DMS53 treated with DMSO at 0.1 percent for 48 hours (cell line): ENCODE data around the gene SST.
"Not testable (repeated sequence)": the region's sequence is repeated elsewhere in the genome, so short reads cannot be mapped to it uniquely, and the experiment has no call there.

Source experiments
- DNase-seq: peaks from one replicate; lab custom pipeline; 2025; ENCODE audit not compliant: unreplicated experiment; lab: John Stamatoyannopoulos, UW

SST gene

GRCh38 chr3:187684880-187685279, 14.7 kb upstream of the SST start:
- no peak for DNase-seq

- no peak for DNase-seq
These were observed 14.2 kb upstream of the SST start for GRCh38 chr3:187684444-187684843.

DNA sequence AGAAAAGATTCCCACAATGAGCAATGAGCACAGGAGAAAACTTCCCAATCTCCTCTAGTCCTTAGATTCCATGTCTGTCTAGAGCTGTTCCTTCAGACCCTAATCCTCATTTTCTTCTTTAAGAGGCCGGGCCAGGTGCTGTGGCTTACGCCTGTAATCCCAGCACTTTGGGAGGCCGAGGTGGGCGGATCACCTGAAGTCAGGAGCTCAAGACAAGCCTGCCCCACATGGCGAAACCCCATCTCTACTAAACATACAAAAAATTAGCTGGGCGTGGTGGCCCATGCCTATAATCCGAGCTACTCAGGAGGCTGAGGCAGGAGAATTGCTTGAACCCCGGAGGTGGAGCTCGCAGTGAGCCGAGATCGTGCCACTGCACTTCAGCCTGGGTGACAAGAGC, 11.6 kb upstream of the SST start:
- not testable (repeated sequence) for DNase-seq

DNA sequence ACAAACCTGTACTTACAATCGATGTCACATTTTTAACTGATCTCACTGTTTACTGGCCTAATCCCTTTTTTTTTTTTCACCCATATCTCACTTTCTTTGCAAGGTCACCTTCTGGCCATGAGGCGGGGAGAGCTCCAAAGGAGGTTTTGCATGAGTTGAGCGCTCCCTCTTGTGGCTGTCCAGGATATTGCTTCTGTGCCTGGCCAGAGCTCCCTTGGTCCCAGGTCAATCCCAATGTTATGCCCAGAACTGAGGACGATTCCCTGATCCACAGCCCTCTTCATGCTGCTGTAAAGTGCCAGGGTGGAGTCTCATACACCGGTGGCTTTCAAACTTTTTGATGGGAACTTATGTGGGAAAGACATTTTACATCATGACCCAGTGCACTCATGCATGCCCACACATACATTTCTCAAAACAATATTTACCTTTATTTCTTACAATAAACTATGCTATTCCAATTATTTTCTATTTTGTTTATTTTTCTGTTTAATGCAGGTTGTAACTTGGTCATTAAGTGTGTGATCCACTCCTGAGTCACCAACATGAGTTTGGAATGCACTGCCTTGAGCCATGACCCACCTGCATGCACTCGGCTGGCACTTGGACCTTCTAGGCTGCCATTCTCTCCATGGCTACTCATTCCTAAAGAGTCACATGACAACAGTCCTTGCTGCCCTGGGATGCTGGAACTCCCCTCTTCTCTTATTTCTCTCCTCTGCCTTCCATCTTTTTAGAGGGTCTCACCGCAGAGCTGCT, 9.6 kb upstream of the SST start:
- peak; percentile 72 for DNase-seq

DNA sequence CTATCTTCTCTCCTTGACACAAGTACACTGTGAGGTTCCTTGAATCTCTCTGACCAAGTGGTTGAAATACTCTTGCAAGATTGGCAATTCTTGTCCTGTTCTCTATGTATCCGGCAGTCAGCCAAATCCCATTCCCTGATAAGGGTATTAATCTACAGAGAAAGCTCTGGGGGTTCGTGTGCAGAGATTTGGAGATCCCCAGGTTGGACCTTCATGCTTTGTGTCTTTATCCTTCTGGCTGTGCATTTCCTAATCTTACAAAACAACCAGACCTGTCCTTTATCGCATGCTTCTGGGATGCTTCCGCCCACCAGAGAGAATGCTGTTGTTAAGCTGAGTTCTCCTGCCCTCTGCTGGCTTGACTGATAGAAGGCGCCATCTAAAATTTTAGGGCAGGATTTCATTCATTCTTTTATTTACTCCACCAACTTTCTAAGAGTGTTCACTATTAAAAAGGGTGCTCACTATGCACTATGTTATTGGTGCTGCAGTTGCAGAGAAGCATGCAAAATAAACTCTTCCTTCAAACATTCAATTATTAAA, 8.6 kb upstream of the SST start:
- DNase-seq, result peak; percentile 23

DNA sequence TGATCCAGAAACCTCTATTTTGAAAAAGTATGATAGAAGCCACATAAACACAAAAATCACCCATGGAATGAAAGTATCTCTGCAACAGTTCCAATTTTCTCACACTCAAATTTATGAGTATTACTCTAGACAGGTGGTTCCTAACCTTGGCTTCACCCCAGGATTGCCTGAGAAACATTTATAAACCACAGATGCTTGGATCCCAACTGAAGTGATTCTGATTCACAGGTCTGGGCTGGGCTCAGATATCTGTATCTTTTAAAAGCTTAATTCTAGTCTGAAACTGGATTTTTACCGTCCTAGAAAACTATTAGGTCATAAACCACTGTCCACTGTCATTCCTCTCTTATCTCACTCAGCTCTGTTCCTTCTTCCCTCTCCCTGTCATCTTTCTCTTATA, 7.4 kb upstream of the SST start:
- no peak for DNase-seq

- no peak for DNase-seq
These were observed 2.8 kb upstream of the SST start for GRCh38 chr3:187673012-187673411.

DNA sequence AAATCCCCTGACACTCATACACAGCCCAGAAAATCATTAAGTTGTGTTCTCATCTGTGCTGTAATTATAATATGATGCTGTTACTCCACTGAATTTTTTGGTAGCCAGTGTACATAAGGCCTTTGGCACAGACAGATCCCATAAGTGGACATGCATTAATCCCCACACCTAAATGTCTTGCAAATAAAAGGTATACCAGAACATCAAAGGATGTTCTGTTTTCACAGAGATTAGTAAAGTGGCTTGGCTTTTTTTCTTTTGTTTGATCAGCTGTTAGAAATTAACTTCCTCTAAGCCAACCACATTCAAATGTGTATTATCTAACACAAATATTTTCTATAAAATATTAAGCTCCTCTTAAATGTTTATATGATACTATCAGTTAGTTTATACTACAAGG, 2.7 kb downstream of the SST start:
- peak; percentile 90 for DNase-seq

DNA sequence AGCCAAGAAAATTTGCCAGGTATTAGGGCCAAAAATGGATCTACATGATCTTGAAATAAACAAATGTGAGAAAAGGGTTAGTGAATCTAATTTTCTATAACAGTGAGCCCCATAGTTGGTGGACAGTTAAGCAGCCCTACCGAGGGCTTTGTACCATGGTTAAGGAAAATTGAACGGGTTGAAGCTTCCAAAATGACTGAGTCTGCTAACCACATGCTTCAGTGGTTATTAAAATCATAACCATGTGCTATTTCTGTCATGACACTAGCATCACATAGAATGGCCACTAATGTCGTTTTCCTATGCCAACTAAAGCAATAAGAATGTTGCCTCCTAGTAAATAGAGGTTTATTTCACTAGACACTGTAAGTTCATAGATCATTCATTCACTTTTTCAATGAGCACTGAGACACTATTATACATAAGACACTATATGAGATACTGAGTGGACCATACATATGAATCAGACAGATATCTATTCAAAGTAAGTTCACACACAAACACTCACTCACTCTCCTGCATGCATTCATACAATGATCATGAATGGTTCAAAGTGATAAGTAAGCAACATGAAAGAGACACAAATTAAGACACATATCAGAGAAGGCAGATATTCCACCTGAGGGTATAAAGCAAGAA, 4.3 kb downstream of the SST start:
- no peak for DNase-seq

DNA sequence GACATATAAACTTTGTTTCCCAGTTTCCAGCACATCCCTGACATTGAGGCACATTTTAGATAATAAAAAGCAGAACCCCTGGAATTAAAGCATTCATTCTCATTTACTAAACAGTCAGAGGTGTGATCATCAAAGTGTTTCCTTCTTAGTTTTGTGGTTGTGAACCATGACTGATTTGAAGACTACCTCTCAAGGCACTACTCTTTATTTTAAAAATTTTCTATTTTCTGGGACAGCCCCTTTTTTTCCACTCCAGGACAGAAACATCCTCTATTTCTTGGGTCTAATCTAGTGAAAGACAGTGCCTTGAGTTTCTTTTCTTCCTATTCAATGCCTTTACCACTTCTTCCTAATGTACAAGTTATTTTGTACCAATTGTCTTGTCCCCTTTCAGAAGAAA, 5.2 kb downstream of the SST start:
- DNase-seq, result no peak

DNA sequence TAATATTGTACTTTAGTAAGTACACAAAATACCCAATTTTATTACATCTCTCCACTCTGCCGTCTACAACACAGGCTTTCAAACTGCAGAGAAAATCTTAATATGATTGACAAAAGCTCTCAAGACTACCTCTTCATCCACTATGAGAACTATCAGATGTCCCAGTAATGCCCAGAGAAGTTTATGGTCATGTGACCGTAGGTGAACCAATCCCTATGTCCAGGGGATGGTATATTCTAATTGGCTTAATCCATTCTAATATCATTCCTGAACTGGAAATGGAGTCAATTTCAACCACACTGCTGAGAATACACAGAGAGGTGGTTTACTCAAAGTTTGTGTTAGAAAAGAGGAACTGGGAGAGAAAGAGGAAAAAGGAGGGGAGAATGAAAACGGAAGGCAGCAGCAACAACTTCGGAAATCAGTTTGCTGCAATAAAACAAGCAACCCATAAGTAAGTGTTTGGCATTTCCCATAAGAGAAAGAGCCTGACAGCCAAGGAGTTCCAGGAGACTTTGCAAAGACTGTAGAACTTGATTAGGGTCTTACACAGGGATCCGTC, 7.3 kb downstream of the SST start:
- DNase-seq, result no peak

GRCh38 chr3:187661267-187661666, 8.9 kb downstream of the SST start:
- DNase-seq, result no peak

DNA sequence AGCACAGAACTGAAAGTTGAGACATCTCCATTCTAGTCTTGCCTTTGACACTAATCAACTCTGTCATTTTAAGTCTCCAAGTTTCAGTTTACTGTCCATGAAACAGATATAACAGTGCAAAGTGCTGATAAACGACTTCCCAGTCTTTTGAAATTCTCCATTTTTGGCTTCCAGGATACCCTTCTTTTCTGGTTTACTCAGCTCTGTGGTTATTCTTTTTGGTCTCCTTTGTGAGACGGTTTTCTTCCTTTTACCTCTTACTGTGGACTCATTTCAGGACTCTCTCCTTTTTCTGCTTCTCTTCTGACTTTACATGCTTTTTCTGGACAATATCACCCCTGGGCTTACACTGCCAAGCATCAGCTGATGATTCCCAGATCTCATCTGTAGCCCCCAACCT, 18.9 kb downstream of the SST start:
- no peak for DNase-seq

DNA sequence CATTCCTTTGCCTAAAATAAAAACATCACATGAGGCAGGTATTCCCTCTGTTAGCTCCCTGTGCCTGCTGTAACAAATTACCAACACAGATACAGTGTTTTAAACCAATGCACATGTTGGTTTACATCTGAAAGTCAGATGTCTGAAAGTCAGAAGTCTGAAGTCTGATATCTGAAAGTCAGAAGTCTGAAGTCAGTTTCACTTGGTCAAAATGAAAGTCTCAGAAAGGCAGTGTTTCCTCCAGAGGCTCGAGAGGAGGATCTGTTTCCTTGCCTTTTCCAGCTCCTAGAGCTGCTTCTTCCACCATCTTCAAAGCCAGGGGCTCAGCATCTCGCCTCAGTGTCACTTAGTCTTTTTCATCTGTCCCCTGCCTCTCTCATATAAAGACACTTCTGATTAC, 22.0 kb downstream of the SST start:
- DNase-seq, result no peak

GRCh38 chr3:187646906-187647660, 23.1 kb downstream of the SST start:
- no peak for DNase-seq

DNA sequence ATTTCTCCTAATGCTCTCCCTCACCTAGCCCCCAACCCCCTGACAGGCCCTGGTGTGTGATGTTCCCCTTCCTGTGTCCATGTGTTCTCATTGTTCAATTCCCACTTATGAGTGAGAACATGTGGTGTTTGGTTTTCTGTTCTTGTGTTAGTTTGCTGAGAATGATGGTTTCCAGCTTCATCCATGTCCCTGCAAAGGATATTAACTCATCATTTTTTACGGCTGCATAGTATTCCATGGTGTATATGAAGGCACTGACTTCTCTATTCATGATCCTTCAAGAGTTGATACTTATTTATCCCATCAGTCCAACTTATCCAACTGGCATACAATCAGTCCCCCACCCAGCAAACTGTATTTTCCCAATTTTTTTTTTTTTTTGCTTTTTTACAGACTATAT, 24.8 kb downstream of the SST start:
- DNase-seq, result not testable (repeated sequence)

DNA sequence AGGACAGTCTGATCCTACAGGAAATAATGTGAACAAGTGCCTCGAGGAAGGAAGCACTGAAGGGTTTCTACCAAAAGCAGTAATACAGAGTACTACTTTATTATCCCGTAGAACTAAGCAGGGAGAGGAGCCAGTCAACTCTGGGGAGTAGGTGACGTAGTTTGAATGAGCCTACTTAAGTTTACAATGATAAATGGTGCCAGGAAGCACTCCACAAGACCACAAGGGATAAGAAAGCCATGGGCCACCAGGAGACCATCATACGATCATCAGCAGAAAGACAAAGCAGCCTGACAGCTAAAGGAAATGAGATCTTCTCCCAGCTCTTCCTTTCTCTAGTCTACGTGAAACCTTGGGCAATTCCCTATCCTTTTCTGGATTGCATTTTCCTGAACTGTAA, 27.3 kb downstream of the SST start:
- no peak for DNase-seq

- DNase-seq, result peak; percentile 15
These were observed 28.7 kb downstream of the SST start for GRCh38 chr3:187641320-187642016.

DNA sequence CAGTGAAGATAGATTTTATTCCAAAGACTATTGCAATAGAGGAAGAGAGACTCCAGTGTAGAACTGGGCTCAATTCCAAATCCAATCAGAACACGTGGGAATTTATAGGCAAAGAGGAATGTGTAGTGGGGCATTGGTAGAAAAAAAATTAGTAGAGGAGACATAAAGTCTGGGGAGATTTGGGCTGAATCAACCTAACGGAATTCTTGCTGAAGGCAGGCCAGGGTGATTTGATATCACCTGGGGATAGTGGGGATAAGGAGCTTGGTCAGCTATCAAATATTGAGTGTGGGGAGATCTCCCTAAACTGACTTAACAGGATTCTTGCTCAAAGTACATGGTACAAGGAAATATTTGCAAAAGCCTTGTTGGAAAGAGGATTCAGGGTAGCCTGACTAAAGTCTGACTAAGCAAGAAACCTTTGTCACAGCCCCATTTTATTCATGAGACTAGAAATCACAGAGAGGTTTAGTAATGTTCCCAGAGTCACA, 29.6 kb downstream of the SST start:
- DNase-seq, result no peak

DNA sequence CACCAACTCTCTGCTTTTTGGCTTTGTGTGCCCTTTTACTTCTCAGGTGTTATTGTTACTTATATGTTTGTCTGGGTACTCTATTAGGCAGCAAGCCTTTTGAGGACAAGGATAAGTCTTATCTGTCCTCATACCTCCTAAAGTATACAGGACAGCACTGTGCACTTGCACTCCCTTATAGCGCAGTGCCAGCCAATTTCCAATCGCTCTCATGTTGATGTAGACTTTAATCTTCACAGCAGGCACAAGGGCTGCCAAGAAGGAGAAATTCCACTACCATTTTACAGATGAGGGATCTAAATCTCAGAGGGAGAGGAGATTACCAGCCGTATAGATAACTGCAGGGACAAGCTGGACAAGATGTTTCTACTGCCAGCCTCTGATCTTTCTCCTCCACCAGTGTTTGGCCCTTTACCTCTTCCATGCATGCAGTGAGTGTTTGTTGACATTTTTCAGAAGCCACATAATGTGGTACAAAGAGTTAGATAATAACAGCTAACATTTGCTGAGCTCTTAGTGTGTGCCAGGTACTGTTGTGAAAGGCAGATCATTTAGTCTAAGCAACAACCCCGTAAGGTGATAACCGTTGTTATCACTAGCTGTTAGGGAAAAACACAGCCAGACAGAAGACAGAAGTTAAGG, 30.1 kb downstream of the SST start:
- DNase-seq, result peak; percentile 33
